Loucy (cell line): ENCODE data around the gene AHCY.

Experiments used
- H2AFZ ChIP-seq: fragments of 200-600 bp; sonication (generic); 2 replicates; pipeline ENCODE4 v1.6.0; 2016; ENCODE audit warnings: antibody characterized with exemption, mild to moderate bottlenecking, low read length, moderate library complexity
- H3F3A ChIP-seq: fragments of 200-600 bp; 2 replicates; pipeline ENCODE4 v1.6.0; 2016; ENCODE audit warnings: antibody characterized with exemption, low read depth, mild to moderate bottlenecking
- H3K27me3 ChIP-seq: fragments of 200-600 bp; sonication (generic); 2 replicates; pipeline ENCODE4 v1.6.1; 2014; ENCODE audit warnings: low read length, mild to moderate bottlenecking; ENCODE audit not compliant: insufficient read depth, poor library complexity, severe bottlenecking
- H3K36me3 ChIP-seq: fragments of 200-600 bp; sonication (generic); 2 replicates; pipeline ENCODE4 v1.6.1; 2016; ENCODE audit warnings: low read length; ENCODE audit not compliant: insufficient read depth
- H3K4me1 ChIP-seq: fragments of 200-600 bp; sonication (generic); 2 replicates; pipeline ENCODE4 v1.5.1; 2014; ENCODE audit warnings: low read length, mild to moderate bottlenecking; ENCODE audit not compliant: insufficient read depth, poor library complexity, severe bottlenecking
- H3K4me2 ChIP-seq: fragments of 200-600 bp; sonication (generic); 2 replicates; pipeline ENCODE4 v1.6.0; 2014; ENCODE audit warnings: antibody characterized with exemption, low read length, low read depth, mild to moderate bottlenecking; ENCODE audit not compliant: poor library complexity, severe bottlenecking
- H3K4me3 ChIP-seq: fragments of 200-600 bp; sonication (generic); 2 replicates; pipeline ENCODE4 v1.5.1; 2014; ENCODE audit warnings: low read length, mild to moderate bottlenecking, mixed read lengths; ENCODE audit not compliant: poor library complexity, severe bottlenecking
- H3K79me2 ChIP-seq: fragments of 200-600 bp; sonication (generic); 2 replicates; pipeline ENCODE4 v1.6.1; 2014; ENCODE audit warnings: low read length; ENCODE audit not compliant: insufficient read depth
- H3K9ac ChIP-seq: fragments of 200-600 bp; sonication (generic); 2 replicates; pipeline ENCODE4 v1.6.0; 2014; ENCODE audit warnings: mild to moderate bottlenecking, low read depth, low read length, moderate library complexity; ENCODE audit not compliant: poor library complexity, severe bottlenecking
- H3K9me2 ChIP-seq: fragments of 200-600 bp; sonication (generic); replicated peaks from 2 replicates; pipeline ENCODE4 v1.6.1; 2016; ENCODE audit warnings: low read depth, low read length, mixed read lengths
- H3K9me3 ChIP-seq: fragments of 200-600 bp; sonication (generic); 2 replicates; pipeline ENCODE4 v1.6.1; 2014; ENCODE audit warnings: mild to moderate bottlenecking, antibody characterized with exemption, low read length, low read depth; ENCODE audit not compliant: insufficient read depth
- H4K20me1 ChIP-seq: fragments of 200-600 bp; sonication (generic); 2 replicates; pipeline ENCODE4 v1.6.0; 2014; ENCODE audit warnings: antibody characterized with exemption, low read length, mild to moderate bottlenecking; ENCODE audit not compliant: insufficient read depth, poor library complexity, severe bottlenecking
- EZH2phosphoT487 ChIP-seq: fragments of 200-600 bp; IDR thresholded peaks from 2 replicates; pipeline ENCODE4 v1.6.1; 2018; ENCODE audit warnings: antibody characterized with exemption, mild to moderate bottlenecking, moderate library complexity, borderline replicate concordance
- TF ChIP-seq, protein P1 (sequence below): fragments of 200-600 bp; sonication (generic); conservative IDR thresholded peaks from 2 replicates; pipeline ENCODE4 v1.5.1; 2014; ENCODE audit warnings: mild to moderate bottlenecking, antibody characterized with exemption, low read length

AHCY gene

GRCh38 chr20:34309691-34310090 is 6.5 kb upstream of the AHCY start:
- no peak overlapping the region for H3K9ac ChIP-seq

GRCh38 chr20:34305333-34306230 is 2.4 kb upstream of the AHCY start:
- H3K4me1 ChIP-seq = peaks cover 16% of the 10 kb centered on the region
- H2AFZ ChIP-seq = no peak overlapping the region
- H3K9me2 ChIP-seq = no peaks in the 10 kb centered on the region
- no peaks in the 10 kb centered on the region for H4K20me1 ChIP-seq
- H3K4me2 ChIP-seq = no peak overlapping the region
- no peaks in the 10 kb centered on the region for H3F3A ChIP-seq
- no peaks in the 10 kb centered on the region for H3K9me3 ChIP-seq
- no peaks in the 10 kb centered on the region for H3K27me3 ChIP-seq
- TF ChIP-seq, protein P1, sequence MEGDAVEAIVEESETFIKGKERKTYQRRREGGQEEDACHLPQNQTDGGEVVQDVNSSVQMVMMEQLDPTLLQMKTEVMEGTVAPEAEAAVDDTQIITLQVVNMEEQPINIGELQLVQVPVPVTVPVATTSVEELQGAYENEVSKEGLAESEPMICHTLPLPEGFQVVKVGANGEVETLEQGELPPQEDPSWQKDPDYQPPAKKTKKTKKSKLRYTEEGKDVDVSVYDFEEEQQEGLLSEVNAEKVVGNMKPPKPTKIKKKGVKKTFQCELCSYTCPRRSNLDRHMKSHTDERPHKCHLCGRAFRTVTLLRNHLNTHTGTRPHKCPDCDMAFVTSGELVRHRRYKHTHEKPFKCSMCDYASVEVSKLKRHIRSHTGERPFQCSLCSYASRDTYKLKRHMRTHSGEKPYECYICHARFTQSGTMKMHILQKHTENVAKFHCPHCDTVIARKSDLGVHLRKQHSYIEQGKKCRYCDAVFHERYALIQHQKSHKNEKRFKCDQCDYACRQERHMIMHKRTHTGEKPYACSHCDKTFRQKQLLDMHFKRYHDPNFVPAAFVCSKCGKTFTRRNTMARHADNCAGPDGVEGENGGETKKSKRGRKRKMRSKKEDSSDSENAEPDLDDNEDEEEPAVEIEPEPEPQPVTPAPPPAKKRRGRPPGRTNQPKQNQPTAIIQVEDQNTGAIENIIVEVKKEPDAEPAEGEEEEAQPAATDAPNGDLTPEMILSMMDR = no peak
- no peak for TF ChIP-seq EZH2phosphoT487
- H3K9ac ChIP-seq = no peak overlapping the region
- H3K4me3 ChIP-seq = no peak overlapping the region
- H3K36me3 ChIP-seq = no peaks in the 10 kb centered on the region
- H3K79me2 ChIP-seq = peaks cover 21% of the 10 kb centered on the region

More at GRCh38 chr20:34309691-34310090, 6.5 kb upstream of the AHCY start:
- Histone ChIP-seq H3K4me2 (no peak overlapping the region), H4K20me1 (no peaks in the 10 kb centered on the region), H3K4me3 (no peak overlapping the region), H3K9me3 (no peaks in the 10 kb centered on the region), H3K27me3 (no peaks in the 10 kb centered on the region), H3K9me2 (no peaks in the 10 kb centered on the region), H2AFZ (no peak overlapping the region), H3K79me2 (no peaks in the 10 kb centered on the region), H3K4me1 (no peaks in the 10 kb centered on the region), H3K36me3 (no peaks in the 10 kb centered on the region), H3F3A (no peaks in the 10 kb centered on the region)
- TF ChIP-seq, protein P1 = no peak
- no peak for TF ChIP-seq EZH2phosphoT487

DNA sequence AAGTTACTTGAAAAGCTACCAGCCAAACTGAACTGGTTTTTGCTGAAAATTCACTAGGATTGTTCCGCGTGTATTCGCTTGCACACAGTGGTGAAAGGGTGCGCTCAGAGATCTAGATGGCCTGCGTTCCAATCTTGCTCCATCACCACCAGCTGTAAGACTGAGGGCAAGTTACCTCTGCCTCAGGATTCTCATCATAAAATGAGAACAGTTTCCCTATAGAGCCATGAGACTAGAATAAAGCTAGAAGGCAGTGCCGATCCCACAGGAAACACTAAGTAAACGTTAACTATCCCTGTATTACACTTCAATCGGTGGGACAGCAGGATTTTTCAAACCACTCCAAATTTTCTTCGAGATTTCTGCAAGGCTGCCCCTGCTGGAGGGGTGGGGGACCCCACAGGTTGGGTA is 838 bp downstream of the AHCY start:
- Histone ChIP-seq H4K20me1 (no peaks in the 10 kb centered on the region), H3K9me3 (no peaks in the 10 kb centered on the region), H3K4me3 (peak overlapping the region; percentile 95), H3F3A (no peaks in the 10 kb centered on the region), H3K4me1 (peaks cover 22% of the 10 kb centered on the region), H2AFZ (peak overlapping the region; percentile 54), H3K79me2 (peaks cover 46% of the 10 kb centered on the region), H3K9ac (peak overlapping the region; percentile 92), H3K4me2 (peak overlapping the region; percentile 84), H3K36me3 (no peaks in the 10 kb centered on the region), H3K27me3 (no peaks in the 10 kb centered on the region), H3K9me2 (no peaks in the 10 kb centered on the region)
- TF ChIP-seq EZH2phosphoT487 = no peak
- TF ChIP-seq, protein P1 = no peak
